Effector memory CD4-positive, alpha-beta T cell (primary cell): ENCODE data around the gene CHKA.
A peak's percentile ranks its signal among the peaks of the same experiment; 100 is the strongest.

Experiments used
- DNase-seq, 3 donors: peaks; one replicate each; pipeline ENCODE4 v3.0.0-alpha.2; 2020
- H3K27ac ChIP-seq: 2 replicates; pipeline ENCODE4 v1.7.0; 2013; ENCODE audit warnings: mild to moderate bottlenecking, low read length, moderate library complexity; ENCODE audit not compliant: insufficient read depth, poor library complexity, severe bottlenecking
- H3K27me3 ChIP-seq: replicated peaks from 2 replicates; pipeline ENCODE4 v1.7.0; 2013; ENCODE audit warnings: mild to moderate bottlenecking, low read length; ENCODE audit not compliant: insufficient read depth, control insufficient read depth, poor library complexity, severe bottlenecking
- H3K36me3 ChIP-seq: 2 replicates; pipeline ENCODE4 v1.7.0; 2013; ENCODE audit warnings: mild to moderate bottlenecking, low read length, moderate library complexity; ENCODE audit not compliant: control insufficient read depth, insufficient read depth
- H3K4me1 ChIP-seq: 2 replicates; pipeline ENCODE4 v1.7.0; 2013; ENCODE audit warnings: low read length, mild to moderate bottlenecking; ENCODE audit not compliant: control insufficient read depth, insufficient read depth, poor library complexity, severe bottlenecking
- H3K4me3 ChIP-seq: 2 replicates; pipeline ENCODE4 v1.7.0; 2013; ENCODE audit warnings: low read length, low read depth, mild to moderate bottlenecking; ENCODE audit not compliant: insufficient read depth, poor library complexity, severe bottlenecking
- H3K9me3 ChIP-seq: 2 replicates; pipeline ENCODE4 v1.7.0; 2013; ENCODE audit warnings: mild to moderate bottlenecking, low read length, moderate library complexity; ENCODE audit not compliant: control insufficient read depth

Gene CHKA

DNA sequence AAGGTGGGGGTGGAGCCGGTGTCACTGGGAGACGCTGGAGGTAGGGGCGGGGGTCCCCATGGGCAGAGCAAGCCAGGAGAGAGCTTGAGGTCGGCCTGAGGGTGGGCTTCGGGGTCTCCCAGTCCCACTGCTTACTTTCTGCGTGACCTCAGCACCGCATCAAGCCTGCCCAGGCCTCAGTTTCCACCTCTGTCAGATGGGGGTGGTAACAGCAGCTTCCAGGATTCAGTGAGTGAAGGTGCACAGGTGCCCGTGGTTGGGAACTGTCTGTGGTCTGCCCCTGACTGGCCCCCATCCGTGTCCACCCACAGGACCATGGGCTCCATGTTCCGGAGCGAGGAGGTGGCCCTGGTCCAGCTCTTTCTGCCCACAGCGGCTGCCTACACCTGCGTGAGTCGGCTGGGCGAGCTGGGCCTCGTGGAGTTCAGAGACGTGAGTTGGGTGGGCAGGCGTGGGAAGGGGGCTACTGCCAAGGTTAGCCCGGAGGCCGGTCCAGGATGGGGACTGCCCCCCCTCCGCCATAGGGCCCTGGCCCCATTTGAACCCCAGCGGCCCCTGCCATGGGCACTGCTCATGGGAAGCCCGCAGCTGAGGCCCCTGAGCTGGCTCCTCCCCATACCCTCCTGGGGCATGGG is 80.1 kb downstream of the CHKA start:
- H3K4me1 ChIP-seq, result peaks cover 36% of the 10 kb centered on the region
- DNase-seq, result no peak
- H3K36me3 ChIP-seq, result peaks cover 38% of the 10 kb centered on the region
- peak overlapping the region; percentile 92 for H3K4me3 ChIP-seq
- H3K27me3 ChIP-seq, result no peaks in the 10 kb centered on the region
- peak overlapping the region; percentile 84 for H3K27ac ChIP-seq
- H3K9me3 ChIP-seq, result no peaks in the 10 kb centered on the region

- peak in 1 of 3 donors; percentile 14 for DNase-seq
- Histone ChIP-seq H3K4me1 (peaks cover 36% of the 10 kb centered on the region), H3K9me3 (no peaks in the 10 kb centered on the region), H3K27ac (peak overlapping the region; percentile 84), H3K4me3 (peak overlapping the region; percentile 92), H3K36me3 (peaks cover 33% of the 10 kb centered on the region), H3K27me3 (no peaks in the 10 kb centered on the region)
These were observed 80.9 kb downstream of the CHKA start for GRCh38 chr11:68040101-68040956.

- no peaks in the 10 kb centered on the region for H3K27me3 ChIP-seq
- DNase-seq, result no peak
- peak overlapping the region; percentile 84 for H3K27ac ChIP-seq
- H3K4me1 ChIP-seq, result peaks cover 36% of the 10 kb centered on the region
- H3K9me3 ChIP-seq, result no peaks in the 10 kb centered on the region
- H3K4me3 ChIP-seq, result peak overlapping the region; percentile 92
- H3K36me3 ChIP-seq, result peaks cover 26% of the 10 kb centered on the region
These were observed 81.6 kb downstream of the CHKA start for GRCh38 chr11:68039526-68040086.

- Histone ChIP-seq H3K27me3 (no peaks in the 10 kb centered on the region), H3K9me3 (no peaks in the 10 kb centered on the region), H3K27ac (peak within 1 kb of the TSS; percentile 84), H3K36me3 (peaks cover 22% of the 10 kb centered on the region), H3K4me3 (peak within 1 kb of the TSS; percentile 92), H3K4me1 (peaks cover 36% of the 10 kb centered on the region)
- peak; percentile 27 to 56 (median 41) for DNase-seq
These were observed 82.3 kb downstream of the CHKA start, which contains the start of gene TCIRG1 for GRCh38 chr11:68038718-68039525. Gene TCIRG1 (plus strand): TSS chr11:68039025. CDS start chr11:68041272, 2,247 bp downstream.

DNA sequence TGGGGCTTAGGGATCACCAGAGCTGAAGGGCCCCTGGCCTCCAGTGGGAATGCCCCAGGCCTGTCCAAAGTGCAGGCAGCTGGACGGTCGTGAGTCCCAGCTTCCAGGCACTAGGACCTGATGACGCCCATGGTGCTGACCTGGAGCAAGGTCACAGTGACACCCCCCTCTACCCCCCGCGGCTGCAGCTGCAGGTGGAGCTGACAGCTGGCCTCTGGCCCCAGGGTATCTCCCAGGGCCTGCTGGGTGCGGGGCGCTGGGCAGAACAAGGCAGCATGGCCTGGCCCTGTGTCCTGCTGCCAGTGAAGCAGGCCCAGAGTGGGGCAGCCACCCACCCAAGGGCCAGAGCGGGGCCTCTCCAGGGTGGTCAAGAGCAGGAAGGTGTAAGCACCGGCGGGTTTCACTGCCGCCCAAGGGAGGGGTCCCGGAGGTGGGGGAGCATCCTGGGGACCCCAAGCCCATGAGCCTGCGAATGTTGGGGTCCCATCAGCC is 82.9 kb downstream of the CHKA start:
- Histone ChIP-seq H3K27me3 (no peaks in the 10 kb centered on the region), H3K4me3 (peak overlapping the region; percentile 92), H3K36me3 (peaks cover 23% of the 10 kb centered on the region), H3K4me1 (peaks cover 36% of the 10 kb centered on the region), H3K27ac (peak overlapping the region; percentile 84), H3K9me3 (no peaks in the 10 kb centered on the region)
- no peak for DNase-seq

DNA sequence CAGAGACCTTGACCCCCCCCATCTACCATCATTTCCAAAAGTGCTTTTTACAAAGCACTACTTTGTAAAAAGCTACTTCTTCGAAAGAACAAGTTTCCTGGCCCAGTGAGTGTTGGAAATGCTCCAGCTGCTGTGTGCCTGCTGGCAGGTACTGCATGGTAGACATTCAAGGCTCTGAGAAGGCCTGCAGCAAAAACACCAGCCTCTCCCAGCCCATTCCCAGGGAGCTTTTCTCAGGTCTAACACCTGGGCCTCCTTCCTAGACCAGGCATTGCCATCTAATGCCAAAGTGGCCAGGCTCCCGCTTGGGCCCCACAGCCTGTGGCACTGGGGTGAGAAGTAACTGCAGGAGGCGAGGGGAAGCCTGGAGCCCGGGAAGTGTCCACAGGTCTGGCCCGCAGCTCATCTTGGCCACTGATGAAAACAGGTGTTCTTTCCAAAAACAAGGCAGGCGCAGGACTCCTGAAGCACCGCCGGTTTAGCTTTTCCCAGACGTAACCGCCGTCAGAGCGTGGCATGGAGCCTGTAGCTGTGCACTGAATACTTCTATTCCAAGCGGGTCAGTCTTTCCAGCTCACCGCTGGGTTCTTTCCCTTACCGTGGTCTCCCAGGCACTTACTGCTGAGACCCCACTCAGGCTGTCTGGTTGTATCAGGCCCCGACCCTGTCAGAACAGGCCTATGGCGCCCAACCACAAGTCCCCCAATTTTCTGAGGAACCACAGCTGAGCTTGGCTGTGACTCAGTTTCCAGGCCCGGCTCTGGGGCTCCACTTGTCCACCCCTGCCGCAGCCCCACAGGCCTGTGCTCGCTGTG is 83.6 kb downstream of the CHKA start:
- peaks cover 36% of the 10 kb centered on the region for H3K4me1 ChIP-seq
- peak overlapping the region; percentile 55 for H3K27ac ChIP-seq
- no peaks in the 10 kb centered on the region for H3K9me3 ChIP-seq
- H3K4me3 ChIP-seq, result no peak overlapping the region
- no peaks in the 10 kb centered on the region for H3K27me3 ChIP-seq
- H3K36me3 ChIP-seq, result peaks cover 24% of the 10 kb centered on the region
- no peak for DNase-seq

- no peak overlapping the region for H3K4me3 ChIP-seq
These were observed 84.4 kb downstream of the CHKA start for GRCh38 chr11:68036717-68037239.

GRCh38 chr11:68036141-68036716 is 85.0 kb downstream of the CHKA start:
- peaks cover 16% of the 10 kb centered on the region for H3K36me3 ChIP-seq
- H3K4me3 ChIP-seq, result no peak overlapping the region
- no peaks in the 10 kb centered on the region for H3K9me3 ChIP-seq
- H3K27me3 ChIP-seq, result no peaks in the 10 kb centered on the region
- H3K4me1 ChIP-seq, result peaks cover 43% of the 10 kb centered on the region
- no peak for DNase-seq
- H3K27ac ChIP-seq, result peak overlapping the region; percentile 55

More at GRCh38 chr11:68036717-68037239, 84.4 kb downstream of the CHKA start:
- peaks cover 38% of the 10 kb centered on the region for H3K4me1 ChIP-seq
- no peak for DNase-seq
- H3K27ac ChIP-seq, result peak overlapping the region; percentile 55
- H3K36me3 ChIP-seq, result peaks cover 21% of the 10 kb centered on the region
- H3K27me3 ChIP-seq, result no peaks in the 10 kb centered on the region
- H3K9me3 ChIP-seq, result no peaks in the 10 kb centered on the region
